ENCODE measurements around the gene TUG1. TPM values are rescaled to one million over a fixed set of nuclear protein-coding genes. Genes with fewer than 3 reads are reported as not detected.

Gene TUG1
- total RNA-seq, 2 experiments from 2014 or later = 85.8 to 86.2 TPM

DNA sequence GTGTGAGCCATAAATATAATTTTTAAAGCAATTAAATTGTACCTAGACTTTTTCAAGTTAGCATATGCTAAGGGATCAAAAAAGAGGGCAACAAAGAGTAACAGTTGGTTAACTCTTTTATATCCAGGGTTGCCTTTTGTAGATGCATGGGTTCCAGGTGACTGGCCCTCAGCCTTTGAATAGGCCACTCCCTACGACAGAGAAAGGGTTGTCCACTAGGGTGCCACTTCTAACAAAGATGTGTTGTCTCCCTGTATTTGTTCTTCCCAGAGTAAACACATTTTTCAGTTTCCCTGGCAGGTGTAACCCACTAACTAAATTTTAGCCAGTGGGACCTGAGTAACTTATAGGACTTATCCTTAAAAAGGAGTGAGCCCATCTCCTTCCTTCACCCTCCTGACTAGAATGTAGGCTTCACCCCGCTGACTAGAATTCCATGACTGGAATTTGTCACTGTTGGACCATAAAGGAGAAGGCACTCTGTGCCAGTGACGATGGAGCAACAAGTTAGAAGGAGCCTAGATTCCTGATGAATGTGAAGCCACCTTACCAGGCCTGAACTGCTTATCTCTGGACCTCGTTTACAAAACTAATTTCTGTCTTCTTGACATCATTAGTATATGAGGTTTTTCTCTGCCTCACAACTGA, 16.6 kb downstream of the TUG1 start:
- Histone ChIP-seq H3K4me1 (ENCODE audit: insufficient read depth, low read length) (no peaks in the 10 kb centered on the region), H3K4me3 (ENCODE audit: low read length) (no peak overlapping the region), H3K36me3 (ENCODE audit: insufficient read depth, low read length) (no peaks in the 10 kb centered on the region), H3K9me3 (ENCODE audit: control insufficient read depth in 1 of 2, insufficient read depth in 1 of 2, low read length in 2 of 2) (peaks cover 31 to 90% of the 10 kb centered on the region in 2 experiments), H3K27ac (ENCODE audit: low read depth in 1 of 2, low read length in 2 of 2) (no peak overlapping the region), H3K27me3 (ENCODE audit: control insufficient read depth in 1 of 2, insufficient read depth in 2 of 2, low read length in 2 of 2) (no peaks in the 10 kb centered on the region)
- DNase-seq (no peak), ATAC-seq (ENCODE audit: poor library complexity) (no peak)
- ChIA-PET CTCF (no interaction called here), POLR2A (no interaction called here)
- TF ChIP-seq, protein P1, sequence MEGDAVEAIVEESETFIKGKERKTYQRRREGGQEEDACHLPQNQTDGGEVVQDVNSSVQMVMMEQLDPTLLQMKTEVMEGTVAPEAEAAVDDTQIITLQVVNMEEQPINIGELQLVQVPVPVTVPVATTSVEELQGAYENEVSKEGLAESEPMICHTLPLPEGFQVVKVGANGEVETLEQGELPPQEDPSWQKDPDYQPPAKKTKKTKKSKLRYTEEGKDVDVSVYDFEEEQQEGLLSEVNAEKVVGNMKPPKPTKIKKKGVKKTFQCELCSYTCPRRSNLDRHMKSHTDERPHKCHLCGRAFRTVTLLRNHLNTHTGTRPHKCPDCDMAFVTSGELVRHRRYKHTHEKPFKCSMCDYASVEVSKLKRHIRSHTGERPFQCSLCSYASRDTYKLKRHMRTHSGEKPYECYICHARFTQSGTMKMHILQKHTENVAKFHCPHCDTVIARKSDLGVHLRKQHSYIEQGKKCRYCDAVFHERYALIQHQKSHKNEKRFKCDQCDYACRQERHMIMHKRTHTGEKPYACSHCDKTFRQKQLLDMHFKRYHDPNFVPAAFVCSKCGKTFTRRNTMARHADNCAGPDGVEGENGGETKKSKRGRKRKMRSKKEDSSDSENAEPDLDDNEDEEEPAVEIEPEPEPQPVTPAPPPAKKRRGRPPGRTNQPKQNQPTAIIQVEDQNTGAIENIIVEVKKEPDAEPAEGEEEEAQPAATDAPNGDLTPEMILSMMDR (IDR thresholded peaks at IDR 0.05) = no peak
- Mint-ChIP-seq H3K4me3 (no peak overlapping the region), H3K27me3 (no peaks in the 10 kb centered on the region), H3K27ac (no peak overlapping the region), H3K9me3 (peaks cover 23% of the 10 kb centered on the region), H3K36me3 (ENCODE audit: low read depth) (peaks cover 13% of the 10 kb centered on the region), H3K4me1 (ENCODE audit: low read depth) (no peaks in the 10 kb centered on the region)
- intact Hi-C loops (cut with DNase I, micrococcal nuclease) = no loop called here

DNA sequence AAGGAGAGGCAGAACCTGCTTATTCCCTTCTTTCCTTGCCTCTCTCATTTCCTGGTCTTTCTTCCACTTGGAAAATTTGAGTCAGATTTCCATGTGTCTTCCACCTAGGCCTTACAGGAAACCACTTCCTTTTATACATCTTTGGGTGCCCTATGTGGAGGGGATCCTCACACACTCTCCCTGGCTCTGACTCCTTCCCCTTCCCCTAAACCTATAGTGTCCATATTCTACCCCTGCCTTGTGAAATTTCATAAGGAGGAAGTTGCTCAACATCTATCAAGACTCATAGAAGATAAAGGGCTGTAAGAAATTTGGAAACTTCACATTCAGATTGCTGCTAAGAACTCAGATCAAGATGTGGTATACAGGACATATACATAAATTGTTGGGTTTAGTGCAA, 20.4 kb downstream of the TUG1 start:
- DNase-seq (peak in 1 of 14 experiments; percentile 7), ATAC-seq (ENCODE audit: poor library complexity) (no peak)
- H3K27ac ChIP-seq (ENCODE audit: low read depth in 1 of 2, low read length in 2 of 2) = no peak overlapping the region
- peaks cover 19 to 62% of the 10 kb centered on the region in 2 experiments for H3K9me3 ChIP-seq (ENCODE audit: control insufficient read depth in 1 of 2, insufficient read depth in 1 of 2, low read length in 2 of 2)
- H3K4me1 ChIP-seq (ENCODE audit: insufficient read depth, low read length) = no peaks in the 10 kb centered on the region
- no peaks in the 10 kb centered on the region for H3K27me3 ChIP-seq (ENCODE audit: control insufficient read depth in 1 of 2, insufficient read depth in 2 of 2, low read length in 2 of 2)
- Mint-ChIP-seq H3K27me3 (no peaks in the 10 kb centered on the region), H3K36me3 (ENCODE audit: low read depth) (no peaks in the 10 kb centered on the region), H3K27ac (no peak overlapping the region), H3K4me1 (ENCODE audit: low read depth) (no peaks in the 10 kb centered on the region), H3K4me3 (no peak overlapping the region), H3K9me3 (peaks cover 10% of the 10 kb centered on the region)
- intact Hi-C loops (cut with DNase I, micrococcal nuclease) = no loop called here
- H3K36me3 ChIP-seq (ENCODE audit: insufficient read depth, low read length) = no peaks in the 10 kb centered on the region
- TF ChIP-seq, protein P1 (IDR thresholded peaks at IDR 0.05) = no peak
- POLR2A ChIA-PET = no interaction called here
- CTCF ChIA-PET = no interaction called here
- no peak overlapping the region for H3K4me3 ChIP-seq (ENCODE audit: low read length)

DNA sequence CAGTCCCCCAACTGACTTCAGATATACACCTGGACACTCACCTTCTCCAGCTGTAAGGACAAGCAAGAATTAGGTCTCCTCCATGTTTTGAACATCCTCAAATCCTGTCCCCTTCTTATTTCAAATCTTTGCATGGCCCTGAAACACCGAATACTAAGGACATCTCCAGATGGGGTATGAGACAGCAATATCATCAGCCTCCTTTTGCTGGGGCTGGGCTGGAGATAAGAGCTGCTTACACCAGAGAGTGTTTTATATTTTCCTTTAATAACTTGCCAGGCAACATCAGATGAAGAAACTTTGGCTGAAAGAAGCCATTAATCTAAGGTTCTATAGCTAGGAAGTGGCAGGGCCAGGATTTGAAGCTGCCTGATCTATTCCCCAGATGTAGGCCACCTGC, 21.6 kb downstream of the TUG1 start:
- POLR2A ChIA-PET = no interaction called here
- H3K4me3 Mint-ChIP-seq = no peak overlapping the region
- peaks cover 10% of the 10 kb centered on the region for H3K9me3 Mint-ChIP-seq
- no peaks in the 10 kb centered on the region for H3K4me1 Mint-ChIP-seq (ENCODE audit: low read depth)
- H3K36me3 Mint-ChIP-seq (ENCODE audit: low read depth) = no peaks in the 10 kb centered on the region
- CTCF ChIA-PET = no interaction called here
- DNase-seq = no peak
- H3K27me3 Mint-ChIP-seq = no peaks in the 10 kb centered on the region
- Histone ChIP-seq H3K4me1 (ENCODE audit: insufficient read depth, low read length) (no peaks in the 10 kb centered on the region), H3K27ac (ENCODE audit: low read depth in 1 of 2, low read length in 2 of 2) (no peak overlapping the region), H3K36me3 (ENCODE audit: insufficient read depth, low read length) (no peaks in the 10 kb centered on the region), H3K27me3 (ENCODE audit: control insufficient read depth in 1 of 2, insufficient read depth in 2 of 2, low read length in 2 of 2) (no peaks in the 10 kb centered on the region), H3K4me3 (ENCODE audit: low read length) (no peak overlapping the region), H3K9me3 (ENCODE audit: control insufficient read depth in 1 of 2, insufficient read depth in 1 of 2, low read length in 2 of 2) (peaks cover 19 to 52% of the 10 kb centered on the region in 2 experiments)
- no peak for ATAC-seq (ENCODE audit: poor library complexity)
- H3K27ac Mint-ChIP-seq = no peak overlapping the region
- intact Hi-C loops (cut with DNase I, micrococcal nuclease) = no loop called here
- TF ChIP-seq, protein P1 (IDR thresholded peaks at IDR 0.05) = no peak

Data from CD4-positive, alpha-beta T cell (primary cell).